Measurements from ENCODE around the gene OTOP3. TPM values are rescaled to one million over a fixed set of nuclear protein-coding genes. Genes with fewer than 3 reads are reported as not detected.

The OTOP3 gene
- total RNA-seq, 1 experiment from 2014 or later = not detected

DNA sequence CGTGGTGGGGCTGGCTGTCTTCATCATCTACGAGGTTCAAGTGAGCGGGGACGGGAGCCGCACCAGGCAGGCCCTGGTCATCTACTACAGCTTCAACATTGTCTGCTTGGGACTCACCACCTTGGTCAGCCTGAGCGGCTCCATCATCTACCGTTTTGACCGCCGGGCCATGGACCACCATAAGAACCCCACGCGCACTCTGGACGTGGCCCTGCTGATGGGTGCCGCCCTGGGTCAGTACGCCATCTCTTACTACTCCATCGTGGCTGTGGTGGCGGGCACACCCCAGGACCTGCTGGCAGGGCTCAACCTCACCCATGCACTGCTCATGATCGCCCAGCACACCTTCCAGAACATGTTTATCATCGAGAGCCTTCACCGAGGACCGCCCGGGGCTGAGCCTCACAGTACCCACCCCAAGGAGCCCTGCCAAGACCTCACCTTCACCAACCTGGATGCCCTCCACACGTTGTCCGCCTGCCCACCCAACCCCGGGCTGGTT lies 5.1 kb upstream of the OTOP3 start:
- Histone ChIP-seq H3F3A (ENCODE audit: insufficient read depth, low read depth) (peaks cover 3% of the 10 kb centered on the region; the same call in 1 of the 2 replicates), H3K4me3 (no peak overlapping the region), H3K27ac (no peak overlapping the region), H3K9me2 (ENCODE audit: insufficient read depth) (no peaks in the 10 kb centered on the region), H3K4me1 (replicated peaks; ENCODE audit: insufficient read depth) (no peaks in the 10 kb centered on the region), H2AFZ (no peak overlapping the region), H3K79me2 (ENCODE audit: low read depth) (no peaks in the 10 kb centered on the region), H3K4me2 (no peak overlapping the region), H4K20me1 (ENCODE audit: insufficient read depth) (no peaks in the 10 kb centered on the region), H3K36me3 (ENCODE audit: low read depth) (no peaks in the 10 kb centered on the region), H3K27me3 (ENCODE audit: insufficient read depth, low read depth) (peaks cover 24% of the 10 kb centered on the region), H3K9me3 (ENCODE audit: insufficient read depth, low read depth) (no peaks in the 10 kb centered on the region)
- ChIA-PET POLR2A (ENCODE audit: unreplicated experiment) (no interaction called here), CTCF (no interaction called here)
- intact Hi-C loops (cut with micrococcal nuclease; ENCODE audit: unreplicated experiment) = no loop called here
- BruUV-seq (replicated peaks) = no TSS peak
- TF ChIP-seq, protein P1, sequence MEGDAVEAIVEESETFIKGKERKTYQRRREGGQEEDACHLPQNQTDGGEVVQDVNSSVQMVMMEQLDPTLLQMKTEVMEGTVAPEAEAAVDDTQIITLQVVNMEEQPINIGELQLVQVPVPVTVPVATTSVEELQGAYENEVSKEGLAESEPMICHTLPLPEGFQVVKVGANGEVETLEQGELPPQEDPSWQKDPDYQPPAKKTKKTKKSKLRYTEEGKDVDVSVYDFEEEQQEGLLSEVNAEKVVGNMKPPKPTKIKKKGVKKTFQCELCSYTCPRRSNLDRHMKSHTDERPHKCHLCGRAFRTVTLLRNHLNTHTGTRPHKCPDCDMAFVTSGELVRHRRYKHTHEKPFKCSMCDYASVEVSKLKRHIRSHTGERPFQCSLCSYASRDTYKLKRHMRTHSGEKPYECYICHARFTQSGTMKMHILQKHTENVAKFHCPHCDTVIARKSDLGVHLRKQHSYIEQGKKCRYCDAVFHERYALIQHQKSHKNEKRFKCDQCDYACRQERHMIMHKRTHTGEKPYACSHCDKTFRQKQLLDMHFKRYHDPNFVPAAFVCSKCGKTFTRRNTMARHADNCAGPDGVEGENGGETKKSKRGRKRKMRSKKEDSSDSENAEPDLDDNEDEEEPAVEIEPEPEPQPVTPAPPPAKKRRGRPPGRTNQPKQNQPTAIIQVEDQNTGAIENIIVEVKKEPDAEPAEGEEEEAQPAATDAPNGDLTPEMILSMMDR (conservative IDR thresholded peaks at IDR 0.05) = no peak
- no peak for TF ChIP-seq EZH2 (IDR thresholded peaks at IDR 0.05; ENCODE audit: low read depth)
- DNase-seq = no peak

DNA sequence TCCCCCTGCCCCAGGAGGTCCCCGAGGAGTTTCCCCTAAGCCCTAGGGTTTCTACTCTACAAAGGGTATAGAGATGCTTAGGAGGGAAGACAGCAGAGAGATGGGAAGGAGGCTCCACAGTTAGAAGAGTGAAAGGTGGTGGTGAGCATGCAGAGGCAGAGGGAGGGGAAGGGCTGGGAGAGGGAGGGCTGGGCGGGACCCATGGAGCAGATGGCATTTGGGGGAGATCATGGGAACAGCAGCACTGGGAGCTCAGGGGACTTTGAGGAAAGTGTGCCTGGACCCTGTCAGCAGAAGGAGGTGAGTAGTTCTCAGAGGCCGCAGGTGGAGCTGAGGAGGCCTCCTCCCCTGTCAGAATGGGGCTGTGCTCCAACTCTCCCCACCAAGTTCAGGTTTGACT lies 650 bp upstream of the OTOP3 start:
- CTCF ChIA-PET = no interaction called here

DNA sequence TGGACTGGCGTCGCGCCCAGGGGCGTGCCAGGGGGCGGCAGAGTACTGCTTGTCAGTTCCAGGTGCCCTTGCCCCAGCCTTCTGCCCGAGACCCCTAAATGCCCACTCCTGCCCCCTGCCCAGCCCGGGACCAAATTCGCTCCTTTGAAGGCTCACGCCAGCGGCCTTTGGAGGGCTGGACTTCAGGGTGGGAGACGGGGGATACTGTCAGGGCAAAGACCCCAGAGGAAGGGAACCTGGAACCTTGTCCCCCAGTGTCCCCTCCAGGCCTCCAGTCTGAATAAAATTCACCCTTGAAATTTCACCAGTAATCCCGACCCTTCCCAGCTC lies 737 bp downstream of the OTOP3 start:
- Histone ChIP-seq H3K27me3 (ENCODE audit: insufficient read depth, low read depth) (peaks cover 46% of the 10 kb centered on the region), H3K9me2 (ENCODE audit: insufficient read depth) (no peaks in the 10 kb centered on the region), H2AFZ (no peak overlapping the region), H3K79me2 (ENCODE audit: low read depth) (no peaks in the 10 kb centered on the region), H3K4me1 (replicated peaks; ENCODE audit: insufficient read depth) (no peaks in the 10 kb centered on the region), H3K36me3 (ENCODE audit: low read depth) (no peaks in the 10 kb centered on the region), H4K20me1 (ENCODE audit: insufficient read depth) (no peaks in the 10 kb centered on the region), H3K4me2 (no peak overlapping the region), H3K9me3 (ENCODE audit: insufficient read depth, low read depth) (no peaks in the 10 kb centered on the region), H3F3A (ENCODE audit: insufficient read depth, low read depth) (no peaks in the 10 kb centered on the region), H3K27ac (no peak overlapping the region), H3K4me3 (no peak overlapping the region)
- CTCF ChIA-PET = no interaction called here
- TF ChIP-seq, protein P1 (conservative IDR thresholded peaks at IDR 0.05) = no peak
- no peak for TF ChIP-seq EZH2 (IDR thresholded peaks at IDR 0.05; ENCODE audit: low read depth)
- POLR2A ChIA-PET (ENCODE audit: unreplicated experiment) = no interaction called here
- no peak for DNase-seq
- BruUV-seq (replicated peaks) = no TSS peak
- intact Hi-C loops (cut with micrococcal nuclease; ENCODE audit: unreplicated experiment) = no loop called here

More for the DNA sequence above, 650 bp upstream of the OTOP3 start:
- Histone ChIP-seq H3K79me2 (ENCODE audit: low read depth) (no peaks in the 10 kb centered on the region), H3K9me2 (ENCODE audit: insufficient read depth) (no peaks in the 10 kb centered on the region), H3K4me3 (no peak overlapping the region), H3F3A (ENCODE audit: insufficient read depth, low read depth) (no peaks in the 10 kb centered on the region), H3K27me3 (ENCODE audit: insufficient read depth, low read depth) (peaks cover 46% of the 10 kb centered on the region), H4K20me1 (ENCODE audit: insufficient read depth) (no peaks in the 10 kb centered on the region), H3K9me3 (ENCODE audit: insufficient read depth, low read depth) (no peaks in the 10 kb centered on the region), H3K27ac (no peak overlapping the region), H3K4me1 (replicated peaks; ENCODE audit: insufficient read depth) (no peaks in the 10 kb centered on the region), H3K36me3 (ENCODE audit: low read depth) (no peaks in the 10 kb centered on the region), H3K4me2 (no peak overlapping the region), H2AFZ (no peak overlapping the region)
- no TSS peak for BruUV-seq (replicated peaks)
- no peak for TF ChIP-seq EZH2 (IDR thresholded peaks at IDR 0.05; ENCODE audit: low read depth)
- TF ChIP-seq, protein P1 (conservative IDR thresholded peaks at IDR 0.05) = no peak
- no peak for DNase-seq
- POLR2A ChIA-PET (ENCODE audit: unreplicated experiment) = interaction anchor here (0.6 kb wide), 1 partner anchor 15 kb away, joined by 3 read pairs; no protein-coding TSS in a partner anchor
- intact Hi-C loops (cut with micrococcal nuclease; ENCODE audit: unreplicated experiment) = no loop called here
